ENCODE results near the gene SERPINB7. TPM values are rescaled to one million over a fixed set of nuclear protein-coding genes. Genes with fewer than 3 reads are reported as not detected.

The SERPINB7 gene
- total and polyA plus RNA-seq, 2 of the 8 experiments (the other 6 are each of a cell fraction or from before 2014, with no cell fraction given): not detected

DNA sequence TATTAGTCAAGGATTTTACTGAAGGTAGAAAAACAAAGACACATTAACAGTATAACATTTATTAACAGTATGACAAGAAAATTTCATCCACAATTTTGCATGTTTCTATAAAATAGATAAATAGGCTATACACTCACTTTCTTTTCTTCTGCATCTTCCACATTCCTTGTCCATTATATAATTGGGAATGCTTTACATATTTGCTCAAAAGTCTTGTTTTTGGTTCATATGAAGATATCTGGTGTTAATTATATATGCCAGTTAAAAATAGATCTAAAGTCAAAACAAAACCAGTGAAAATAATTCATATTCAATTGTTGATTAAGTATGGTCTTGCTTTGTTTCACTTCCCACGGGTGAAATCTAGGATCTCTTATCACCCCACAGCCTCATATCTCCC, 53.4 kb downstream of the SERPINB7 start:
- no peak overlapping the region for H3K56ac ChIP-seq (replicated peaks; ENCODE audit: insufficient read length, low read depth, low read length)
- H3K4ac ChIP-seq (replicated peaks; ENCODE audit: insufficient read length, low read depth, low read length): no peak overlapping the region
- no peak overlapping the region for H3K18ac ChIP-seq (ENCODE audit: extremely low read depth, low read length)
- H3K23me2 ChIP-seq (ENCODE audit: low read depth, low read length): no peaks in the 10 kb centered on the region
- H3K79me1 ChIP-seq (ENCODE audit: low read depth, low read length): no peaks in the 10 kb centered on the region
- WGBS, 2 experiments (ENCODE audit: extremely low coverage in 1 of 2, insufficient coverage in 1 of 2, insufficient read length in 1 of 2, insufficient replicate concordance in 2 of 2, low coverage in 1 of 2, low lambda C conversion rate in 2 of 2, missing lambda C conversion rate in 1 of 2): 95% methylated on average over 1 of the region's 1 CpG; no CpG with 5 or more reads in 1 of the 2 experiments
- no peak overlapping the region for H3K14ac ChIP-seq (ENCODE audit: insufficient read length)
- no peaks in the 10 kb centered on the region for H3K27me3 ChIP-seq (replicated peaks in 1 of 4; ENCODE audit: control insufficient read depth in 3 of 4, extremely low read depth in 1 of 4, insufficient read depth in 3 of 4, low read length in 3 of 4)
- no peaks in the 10 kb centered on the region for H3K4me1 ChIP-seq (replicated peaks in 1 of 4; ENCODE audit: control insufficient read depth in 3 of 4, insufficient read depth in 4 of 4, low read length in 3 of 4)
- no peak overlapping the region for H3K9ac ChIP-seq (replicated peaks in 1 of 4; ENCODE audit: extremely low read depth in 1 of 4, low read depth in 3 of 4, low read length in 3 of 4)
- no peak overlapping the region for H2BK15ac ChIP-seq (ENCODE audit: low read length)
- CTCF ChIA-PET (ENCODE audit: partially characterized antibody): interaction anchor here (0.6 kb wide), 1 partner anchor 310 kb away, joined by 3 read pairs; no protein-coding TSS in a partner anchor
- H2BK5ac ChIP-seq (ENCODE audit: low read depth, low read length): no peak overlapping the region
- H2BK20ac ChIP-seq (ENCODE audit: low read length): no peak overlapping the region
- H3K9me3 ChIP-seq (ENCODE audit: insufficient read depth in 2 of 2, low read depth in 1 of 2, low read length in 1 of 2): no peaks in the 10 kb centered on the region
- TF ChIP-seq ZNF274 (IDR thresholded peaks at IDR 0.05; ENCODE audit: borderline replicate concordance, extremely low read depth, low read length) (no peak), HDAC2 (IDR thresholded peaks at IDR 0.05; ENCODE audit: borderline replicate concordance in 1 of 2, low read depth in 2 of 2, low read length in 2 of 2) (no peak), POLR2A (IDR thresholded peaks at IDR 0.05; ENCODE audit: control extremely low read depth in 1 of 2, low read depth in 2 of 2, low read length in 2 of 2) (no peak), BCL11A (IDR thresholded peaks at IDR 0.05; ENCODE audit: low read depth in 2 of 2, low read length in 2 of 2) (no peak), FOSL1 (IDR thresholded peaks at IDR 0.05; ENCODE audit: insufficient read depth, low read depth, low read length) (no peak), BACH1 (IDR thresholded peaks at IDR 0.05; ENCODE audit: low read length) (no peak), RFX5 (IDR thresholded peaks at IDR 0.05; ENCODE audit: borderline replicate concordance, low read depth, low read length) (no peak), CTBP2 (IDR thresholded peaks at IDR 0.05; ENCODE audit: borderline replicate concordance, insufficient read depth, insufficient read length, low read length) (no peak), RBBP5 (IDR thresholded peaks at IDR 0.05; ENCODE audit: borderline replicate concordance, low read depth, low read length) (no peak)
- TF ChIP-seq, protein P1, sequence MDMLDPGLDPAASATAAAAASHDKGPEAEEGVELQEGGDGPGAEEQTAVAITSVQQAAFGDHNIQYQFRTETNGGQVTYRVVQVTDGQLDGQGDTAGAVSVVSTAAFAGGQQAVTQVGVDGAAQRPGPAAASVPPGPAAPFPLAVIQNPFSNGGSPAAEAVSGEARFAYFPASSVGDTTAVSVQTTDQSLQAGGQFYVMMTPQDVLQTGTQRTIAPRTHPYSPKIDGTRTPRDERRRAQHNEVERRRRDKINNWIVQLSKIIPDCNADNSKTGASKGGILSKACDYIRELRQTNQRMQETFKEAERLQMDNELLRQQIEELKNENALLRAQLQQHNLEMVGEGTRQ (IDR thresholded peaks at IDR 0.05; ENCODE audit: low read length): no peak
- DNase-seq (ENCODE audit: low read depth in 1 of 2, low spot score in 2 of 2) (no peak), FAIRE-seq (no peak)
- no peak overlapping the region for H3K4me2 ChIP-seq (ENCODE audit: insufficient read depth in 1 of 2, low read depth in 2 of 2, low read length in 2 of 2)
- H4K5ac ChIP-seq (ENCODE audit: insufficient read length, low read depth, low read length): no peak overlapping the region
- no peak overlapping the region for H4K8ac ChIP-seq (ENCODE audit: extremely low read depth, insufficient read depth, low read length)
- H3K79me2 ChIP-seq (ENCODE audit: control insufficient read depth in 1 of 2, insufficient read depth in 2 of 2, low read length in 2 of 2): no peaks in the 10 kb centered on the region
- no peak overlapping the region for H2BK12ac ChIP-seq (ENCODE audit: low read depth, low read length)
- H4K20me1 ChIP-seq (replicated peaks in 1 of 2; ENCODE audit: control insufficient read depth in 1 of 2, insufficient read depth in 2 of 2, low read length in 2 of 2): no peaks in the 10 kb centered on the region
- no peak overlapping the region for H4K91ac ChIP-seq (replicated peaks; ENCODE audit: insufficient read length, low read length)
- H3K4me3 ChIP-seq (ENCODE audit: extremely low read depth in 1 of 4, insufficient read depth in 2 of 4, low read depth in 3 of 4, low read length in 4 of 4): no peak overlapping the region
- H3K27ac ChIP-seq (ENCODE audit: low read depth, low read length): no peak overlapping the region
- no peak overlapping the region for H2BK120ac ChIP-seq (replicated peaks; ENCODE audit: low read depth, low read length)
- POLR2A ChIA-PET (ENCODE audit: partially characterized antibody): no interaction called here
- H3K23ac ChIP-seq (ENCODE audit: insufficient read length): no peak overlapping the region
- H2AK5ac ChIP-seq (ENCODE audit: low read depth, low read length): no peak overlapping the region
- H2AFZ ChIP-seq (ENCODE audit: low read length): no peak overlapping the region
- no peaks in the 10 kb centered on the region for H3K36me3 ChIP-seq (ENCODE audit: control insufficient read depth in 2 of 4, insufficient read depth in 4 of 4, low read length in 3 of 4)

Data from H1 (cell line).